ENCODE results near the gene PIGK.

Gene PIGK

DNA sequence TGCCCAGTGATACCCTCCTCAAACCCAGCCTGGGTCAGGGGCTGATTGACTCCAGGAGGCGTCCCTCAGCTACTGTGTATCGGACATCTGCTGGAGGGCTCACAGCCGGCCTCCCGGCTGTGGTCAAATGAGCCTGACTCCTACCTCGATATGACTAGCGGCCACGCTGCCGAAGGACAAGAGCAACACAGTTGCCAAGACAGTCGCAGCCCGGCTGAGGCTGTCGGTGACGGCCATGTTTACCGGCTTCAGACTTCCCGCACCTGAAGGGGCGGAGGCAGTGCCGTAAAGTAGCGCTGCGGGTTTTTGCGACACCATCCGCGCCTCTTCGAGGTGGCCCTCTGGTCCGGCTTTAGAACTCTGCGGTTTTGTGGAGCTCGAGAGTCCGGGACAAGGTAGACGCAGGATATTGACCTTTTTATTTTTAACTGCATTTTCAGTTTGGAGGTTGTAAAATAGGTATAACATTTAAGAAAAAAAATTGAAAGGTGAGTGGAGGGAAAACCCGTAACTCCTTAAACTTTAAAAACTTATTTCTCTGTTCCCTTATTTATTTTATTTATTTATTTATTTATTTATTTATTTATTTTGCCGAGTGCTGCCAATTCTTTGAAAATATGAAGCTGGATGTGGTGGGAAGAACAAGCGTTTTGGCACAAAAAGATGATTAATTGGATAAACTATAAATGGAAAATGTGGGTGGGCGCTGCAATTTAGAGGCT, at the start of gene PIGK:
Gene PIGK (minus strand): TSS at position 265 of the 722 bp plus-strand sequence. CDS start 28 bp downstream, at position 237.
- Histone ChIP-seq H3K9me3 (ENCODE audit: control insufficient read depth, insufficient read depth, low read length) (no peaks in the 10 kb centered on the region), H3K4me1 (ENCODE audit: control insufficient read depth, insufficient read depth, low read length) (peaks cover 8% of the 10 kb centered on the region; the same call in 1 of the 2 replicates), H3K9ac (ENCODE audit: low read depth, low read length) (peak within 1 kb of the TSS; percentile 77), H3K4me3 (ENCODE audit: low read depth, low read length) (peak within 1 kb of the TSS; percentile 91), H3K27ac (ENCODE audit: low read depth, low read length) (peak within 1 kb of the TSS; percentile 73), H3K27me3 (ENCODE audit: control insufficient read depth, insufficient read depth, low read length) (no peaks in the 10 kb centered on the region), H3K36me3 (ENCODE audit: control insufficient read depth, insufficient read depth, low read length) (peaks cover 6% of the 10 kb centered on the region)

DNA sequence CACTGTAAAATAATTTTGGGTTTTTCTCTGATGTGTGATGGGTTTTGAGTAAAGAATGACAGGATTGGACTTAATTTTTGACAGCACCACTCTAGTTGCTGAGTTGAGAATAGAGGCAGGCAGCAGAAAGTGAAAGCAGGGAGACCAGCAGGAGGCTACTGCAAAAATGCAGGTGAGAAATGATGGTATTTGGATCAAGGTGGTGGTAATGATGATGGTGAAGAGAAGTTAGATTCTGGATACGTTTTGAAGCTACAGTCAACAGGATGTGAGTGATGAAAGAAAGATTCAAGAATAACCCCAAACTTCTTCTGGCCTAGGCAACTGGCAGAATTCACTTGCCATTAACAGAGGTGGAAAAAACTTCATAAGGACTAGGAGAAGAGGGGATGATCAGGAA, 47.8 kb upstream of the PIGK start:
- Histone ChIP-seq H3K9ac (ENCODE audit: low read depth, low read length) (no peak overlapping the region), H3K27ac (ENCODE audit: low read depth, low read length) (no peak overlapping the region), H3K4me3 (ENCODE audit: low read depth, low read length) (no peak overlapping the region), H3K9me3 (ENCODE audit: control insufficient read depth, insufficient read depth, low read length) (no peaks in the 10 kb centered on the region), H3K4me1 (ENCODE audit: control insufficient read depth, insufficient read depth, low read length) (peaks cover 9% of the 10 kb centered on the region), H3K27me3 (ENCODE audit: control insufficient read depth, insufficient read depth, low read length) (peaks cover 43% of the 10 kb centered on the region), H3K36me3 (ENCODE audit: control insufficient read depth, insufficient read depth, low read length) (no peaks in the 10 kb centered on the region)

DNA sequence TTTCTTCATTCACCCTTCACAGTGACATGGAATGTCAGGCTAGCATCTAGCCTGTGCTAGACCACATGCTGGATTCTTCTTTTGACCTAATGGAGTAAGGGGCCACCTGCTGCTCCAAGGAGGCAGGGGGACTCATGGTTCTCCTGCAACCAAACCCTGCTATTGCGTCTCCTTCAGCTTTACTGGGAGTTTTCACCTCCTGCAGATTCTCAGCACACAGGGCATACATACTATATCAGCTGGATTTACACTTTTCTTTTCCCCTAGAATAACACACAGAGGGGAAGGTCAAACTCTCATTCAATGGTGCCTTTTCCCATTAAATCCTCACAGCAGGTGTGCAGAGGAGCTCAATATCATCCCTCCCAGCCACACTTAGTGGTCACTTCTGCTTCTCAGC, 46.0 kb upstream of the PIGK start:
- H3K27ac ChIP-seq (ENCODE audit: low read depth, low read length): no peak overlapping the region
- no peaks in the 10 kb centered on the region for H3K36me3 ChIP-seq (ENCODE audit: control insufficient read depth, insufficient read depth, low read length)
- no peak overlapping the region for H3K9ac ChIP-seq (ENCODE audit: low read depth, low read length)
- peaks cover 9% of the 10 kb centered on the region for H3K4me1 ChIP-seq (ENCODE audit: control insufficient read depth, insufficient read depth, low read length)
- no peak overlapping the region for H3K4me3 ChIP-seq (ENCODE audit: low read depth, low read length)
- H3K27me3 ChIP-seq (ENCODE audit: control insufficient read depth, insufficient read depth, low read length): peaks cover 43% of the 10 kb centered on the region
- H3K9me3 ChIP-seq (ENCODE audit: control insufficient read depth, insufficient read depth, low read length): no peaks in the 10 kb centered on the region

DNA sequence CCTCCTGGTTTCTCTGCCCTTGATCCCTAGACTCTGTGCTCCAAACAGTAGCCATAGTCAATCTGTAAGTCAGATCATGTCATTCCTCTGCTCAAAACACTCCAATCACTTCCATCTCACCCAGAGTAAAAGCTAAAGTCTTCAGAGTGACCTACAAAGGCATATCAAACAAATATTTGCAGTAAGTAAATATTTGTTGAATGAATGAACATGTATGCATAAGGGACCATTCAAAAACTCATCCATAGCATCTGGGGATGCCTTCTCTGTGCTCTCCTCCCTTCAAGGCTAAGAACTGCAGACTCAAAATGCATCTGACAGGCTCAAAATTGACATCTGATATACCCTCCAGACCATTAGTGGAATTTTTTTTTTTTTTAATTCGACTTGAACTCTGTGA, 44.5 kb upstream of the PIGK start:
- Histone ChIP-seq H3K27ac (ENCODE audit: low read depth, low read length) (no peak overlapping the region), H3K36me3 (ENCODE audit: control insufficient read depth, insufficient read depth, low read length) (no peaks in the 10 kb centered on the region), H3K9ac (ENCODE audit: low read depth, low read length) (no peak overlapping the region), H3K9me3 (ENCODE audit: control insufficient read depth, insufficient read depth, low read length) (no peaks in the 10 kb centered on the region), H3K4me3 (ENCODE audit: low read depth, low read length) (no peak overlapping the region), H3K27me3 (ENCODE audit: control insufficient read depth, insufficient read depth, low read length) (peaks cover 37% of the 10 kb centered on the region), H3K4me1 (ENCODE audit: control insufficient read depth, insufficient read depth, low read length) (peaks cover 9% of the 10 kb centered on the region)

DNA sequence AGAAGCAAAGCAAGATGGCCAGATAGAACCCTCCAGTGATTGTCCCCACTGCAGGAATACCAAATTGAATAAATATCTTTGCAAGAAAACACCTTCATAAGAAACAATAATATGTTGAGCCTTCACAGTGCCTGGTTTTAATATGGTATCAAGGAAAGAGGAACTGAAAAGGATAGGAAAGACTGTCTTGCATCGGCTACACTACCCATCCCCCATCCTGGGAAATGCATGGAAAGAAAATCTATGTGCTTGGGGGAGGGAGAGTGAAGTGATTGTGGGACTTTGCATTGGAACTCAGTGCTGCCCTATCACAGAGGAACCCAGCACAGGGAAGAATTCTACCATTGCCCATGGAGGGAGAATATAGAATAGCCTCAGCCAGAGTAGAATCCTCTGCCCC, 34.0 kb upstream of the PIGK start:
- Histone ChIP-seq H3K9me3 (ENCODE audit: control insufficient read depth, insufficient read depth, low read length) (no peaks in the 10 kb centered on the region), H3K4me1 (ENCODE audit: control insufficient read depth, insufficient read depth, low read length) (no peaks in the 10 kb centered on the region; the same call in 1 of the 2 replicates), H3K9ac (ENCODE audit: low read depth, low read length) (no peak overlapping the region), H3K36me3 (ENCODE audit: control insufficient read depth, insufficient read depth, low read length) (no peaks in the 10 kb centered on the region), H3K4me3 (ENCODE audit: low read depth, low read length) (no peak overlapping the region), H3K27me3 (ENCODE audit: control insufficient read depth, insufficient read depth, low read length) (no peaks in the 10 kb centered on the region), H3K27ac (ENCODE audit: low read depth, low read length) (no peak overlapping the region)

DNA sequence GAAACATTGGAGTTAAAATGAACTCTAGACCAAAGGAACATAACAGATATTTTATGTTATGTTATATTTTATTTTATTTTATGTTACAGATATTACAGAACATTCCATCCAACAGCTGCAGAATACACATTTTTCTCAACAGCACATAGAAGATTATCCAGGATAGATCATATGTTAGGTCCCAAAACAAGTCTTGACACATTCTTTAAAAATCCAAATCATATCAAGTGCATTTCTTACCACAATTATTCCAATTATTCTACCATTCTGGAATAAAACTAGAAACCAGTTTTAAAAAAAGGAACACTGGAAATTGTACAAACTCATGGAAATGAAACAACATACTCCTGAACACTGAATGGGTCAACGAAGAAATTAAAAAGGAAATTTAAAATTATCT, 30.9 kb upstream of the PIGK start:
- no peaks in the 10 kb centered on the region; the same call in 1 of the 2 replicates for H3K4me1 ChIP-seq (ENCODE audit: control insufficient read depth, insufficient read depth, low read length)
- H3K9me3 ChIP-seq (ENCODE audit: control insufficient read depth, insufficient read depth, low read length): no peaks in the 10 kb centered on the region
- no peak overlapping the region for H3K4me3 ChIP-seq (ENCODE audit: low read depth, low read length)
- no peaks in the 10 kb centered on the region for H3K36me3 ChIP-seq (ENCODE audit: control insufficient read depth, insufficient read depth, low read length)
- no peak overlapping the region for H3K27ac ChIP-seq (ENCODE audit: low read depth, low read length)
- no peaks in the 10 kb centered on the region for H3K27me3 ChIP-seq (ENCODE audit: control insufficient read depth, insufficient read depth, low read length)
- no peak overlapping the region for H3K9ac ChIP-seq (ENCODE audit: low read depth, low read length)

DNA sequence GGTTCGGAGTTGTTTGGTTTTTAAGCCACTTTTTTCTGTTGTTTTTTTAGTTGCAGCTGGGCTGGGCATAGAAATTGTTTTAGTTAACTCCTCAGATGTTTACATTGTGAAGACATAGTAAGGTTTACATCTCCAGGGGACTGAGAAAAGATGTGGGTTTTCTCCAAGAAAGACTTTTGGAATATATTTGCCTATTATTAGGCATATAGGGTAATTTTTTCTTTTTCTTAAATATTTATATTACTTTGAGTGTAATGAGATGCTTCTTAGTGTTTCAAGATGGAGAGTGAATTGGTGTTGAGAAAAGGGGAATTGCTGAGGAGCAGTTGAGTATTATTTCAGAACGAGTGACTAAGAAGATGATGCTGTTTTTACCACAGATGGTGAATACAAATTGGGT, 26.6 kb upstream of the PIGK start:
- Histone ChIP-seq H3K36me3 (ENCODE audit: control insufficient read depth, insufficient read depth, low read length) (no peaks in the 10 kb centered on the region), H3K9me3 (ENCODE audit: control insufficient read depth, insufficient read depth, low read length) (no peaks in the 10 kb centered on the region), H3K9ac (ENCODE audit: low read depth, low read length) (no peak overlapping the region), H3K4me1 (ENCODE audit: control insufficient read depth, insufficient read depth, low read length) (no peaks in the 10 kb centered on the region), H3K4me3 (ENCODE audit: low read depth, low read length) (no peak overlapping the region), H3K27ac (ENCODE audit: low read depth, low read length) (no peak overlapping the region), H3K27me3 (ENCODE audit: control insufficient read depth, insufficient read depth, low read length) (no peaks in the 10 kb centered on the region)

DNA sequence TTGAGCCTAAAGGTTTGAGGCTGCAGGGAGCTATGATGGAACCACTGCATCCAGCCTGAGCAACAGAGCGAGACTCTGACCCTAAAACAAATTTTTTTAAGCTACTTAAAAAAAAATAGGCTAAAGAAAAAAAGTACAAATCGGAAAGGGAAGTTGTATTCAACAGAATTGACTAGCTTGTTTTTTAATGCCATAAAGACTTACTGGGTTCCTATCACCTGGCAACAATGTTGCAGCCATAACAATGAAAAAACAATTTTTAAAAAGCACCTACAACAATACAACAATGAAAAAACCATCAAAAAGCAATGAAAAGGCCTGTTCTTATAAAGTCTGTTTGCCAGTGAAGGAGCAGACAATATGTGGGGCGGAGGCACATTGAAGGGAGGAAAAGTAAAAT, 20.1 kb upstream of the PIGK start:
- Histone ChIP-seq H3K27me3 (ENCODE audit: control insufficient read depth, insufficient read depth, low read length) (no peaks in the 10 kb centered on the region), H3K4me1 (ENCODE audit: control insufficient read depth, insufficient read depth, low read length) (no peaks in the 10 kb centered on the region; the same call in 1 of the 2 replicates), H3K27ac (ENCODE audit: low read depth, low read length) (no peak overlapping the region)

DNA sequence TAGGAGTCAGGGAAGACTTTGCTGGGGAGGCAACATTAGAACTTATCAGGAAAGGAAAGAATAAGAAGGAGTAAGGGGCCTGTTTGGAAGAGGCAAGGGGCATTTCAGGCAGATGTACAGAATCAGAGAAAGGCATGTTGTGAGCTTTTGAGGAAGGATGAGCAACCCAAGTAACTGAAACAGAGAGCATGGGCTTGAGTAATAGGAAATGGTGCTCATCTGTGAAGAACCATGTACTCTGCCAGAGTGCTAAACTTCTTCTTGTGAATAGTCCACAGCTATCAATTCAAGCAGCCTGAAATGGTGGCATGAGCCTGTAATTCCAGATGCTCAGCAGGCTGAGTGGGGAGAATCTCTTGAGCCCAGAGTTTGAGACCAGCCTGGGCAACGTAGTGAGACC, 19.2 kb upstream of the PIGK start:
- Histone ChIP-seq H3K4me1 (ENCODE audit: control insufficient read depth, insufficient read depth, low read length) (no peaks in the 10 kb centered on the region; the same call in 1 of the 2 replicates), H3K27ac (ENCODE audit: low read depth, low read length) (no peak overlapping the region)

More for the DNA sequence above, 20.1 kb upstream of the PIGK start:
- Histone ChIP-seq H3K4me3 (ENCODE audit: low read depth, low read length) (no peak overlapping the region), H3K9me3 (ENCODE audit: control insufficient read depth, insufficient read depth, low read length) (no peaks in the 10 kb centered on the region), H3K9ac (ENCODE audit: low read depth, low read length) (no peak overlapping the region), H3K36me3 (ENCODE audit: control insufficient read depth, insufficient read depth, low read length) (no peaks in the 10 kb centered on the region)

DNA sequence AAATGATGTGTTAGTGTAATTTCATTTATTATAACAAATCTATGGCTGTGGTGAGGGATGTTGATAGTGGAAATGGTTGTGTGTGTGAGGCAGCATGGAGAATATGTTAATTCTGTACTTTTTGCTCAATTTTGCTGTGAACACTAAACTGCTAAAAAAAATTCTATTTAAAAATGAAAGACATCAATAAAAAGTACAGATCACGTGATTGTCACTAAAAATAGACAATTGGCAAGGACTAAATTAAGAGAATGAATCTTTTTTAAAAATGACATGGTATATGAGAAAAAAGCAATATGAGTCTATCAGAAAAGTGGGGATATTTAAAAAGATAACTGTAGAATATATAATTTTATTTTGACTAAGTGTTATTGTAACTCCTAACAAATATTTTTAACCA, 15.7 kb upstream of the PIGK start:
- no peaks in the 10 kb centered on the region for H3K36me3 ChIP-seq (ENCODE audit: control insufficient read depth, insufficient read depth, low read length)
- no peak overlapping the region for H3K9ac ChIP-seq (ENCODE audit: low read depth, low read length)
- H3K9me3 ChIP-seq (ENCODE audit: control insufficient read depth, insufficient read depth, low read length): no peaks in the 10 kb centered on the region
- H3K27ac ChIP-seq (ENCODE audit: low read depth, low read length): no peak overlapping the region
- no peaks in the 10 kb centered on the region; the same call in 1 of the 2 replicates for H3K4me1 ChIP-seq (ENCODE audit: control insufficient read depth, insufficient read depth, low read length)
- H3K27me3 ChIP-seq (ENCODE audit: control insufficient read depth, insufficient read depth, low read length): no peaks in the 10 kb centered on the region
- H3K4me3 ChIP-seq (ENCODE audit: low read depth, low read length): no peak overlapping the region

More for the DNA sequence above, 19.2 kb upstream of the PIGK start:
- no peaks in the 10 kb centered on the region for H3K27me3 ChIP-seq (ENCODE audit: control insufficient read depth, insufficient read depth, low read length)
- H3K4me3 ChIP-seq (ENCODE audit: low read depth, low read length): no peak overlapping the region
- H3K36me3 ChIP-seq (ENCODE audit: control insufficient read depth, insufficient read depth, low read length): no peaks in the 10 kb centered on the region
- H3K9ac ChIP-seq (ENCODE audit: low read depth, low read length): no peak overlapping the region
- H3K9me3 ChIP-seq (ENCODE audit: control insufficient read depth, insufficient read depth, low read length): no peaks in the 10 kb centered on the region

DNA sequence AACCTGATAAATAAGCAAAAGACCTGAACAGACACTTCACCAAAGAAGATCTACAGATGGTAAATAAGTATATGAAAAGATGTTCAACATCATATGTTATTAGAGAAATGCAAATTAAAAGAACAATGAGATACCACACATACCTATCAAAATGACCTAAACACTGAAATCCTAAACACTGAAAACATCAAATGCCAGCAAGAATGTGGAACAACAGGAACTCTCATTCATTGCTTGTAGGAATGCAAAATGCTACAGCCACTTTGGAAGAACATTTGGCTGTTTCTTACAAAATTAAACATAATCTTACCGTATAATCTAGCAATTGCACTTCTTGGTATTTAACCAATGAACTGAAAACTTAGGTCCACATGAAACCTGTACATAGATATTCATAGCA, 14.9 kb upstream of the PIGK start:
- H3K27ac ChIP-seq (ENCODE audit: low read depth, low read length): no peak overlapping the region
- no peaks in the 10 kb centered on the region for H3K36me3 ChIP-seq (ENCODE audit: control insufficient read depth, insufficient read depth, low read length)
- no peaks in the 10 kb centered on the region for H3K9me3 ChIP-seq (ENCODE audit: control insufficient read depth, insufficient read depth, low read length)
- H3K4me3 ChIP-seq (ENCODE audit: low read depth, low read length): no peak overlapping the region
- H3K4me1 ChIP-seq (ENCODE audit: control insufficient read depth, insufficient read depth, low read length): no peaks in the 10 kb centered on the region; the same call in 1 of the 2 replicates
- no peaks in the 10 kb centered on the region for H3K27me3 ChIP-seq (ENCODE audit: control insufficient read depth, insufficient read depth, low read length)
- no peak overlapping the region for H3K9ac ChIP-seq (ENCODE audit: low read depth, low read length)

All from HUES48 (cell line).